Duodenal mucosa (tissue), 2 donors: ENCODE results near the gene CYLD.

Experiments used
- H3K27ac ChIP-seq: one replicate; pipeline ENCODE4 v1.7.0; 2013; ENCODE audit warnings: low read depth, low read length
- H3K27me3 ChIP-seq, 2 donors: one replicate each; pipeline ENCODE4 v1.7.0; 2013; ENCODE audit warnings: low read length in 2 of 2, control low read depth in 1 of 2; ENCODE audit not compliant: insufficient read depth in 2 of 2, control insufficient read depth in 1 of 2
- H3K36me3 ChIP-seq, 2 donors: one replicate each; pipeline ENCODE4 v1.7.0; 2013; ENCODE audit warnings: low read length in 2 of 2, control low read depth in 1 of 2; ENCODE audit not compliant: insufficient read depth in 2 of 2, control insufficient read depth in 1 of 2
- H3K4me1 ChIP-seq, 2 donors: one replicate each; pipeline ENCODE4 v1.7.0; 2013; ENCODE audit warnings: low read length in 2 of 2, control low read depth in 1 of 2; ENCODE audit not compliant: insufficient read depth in 2 of 2, control insufficient read depth in 1 of 2
- H3K4me3 ChIP-seq, 2 donors: one replicate each; pipeline ENCODE4 v1.7.0; 2013; ENCODE audit warnings: low read length in 2 of 2, low read depth in 1 of 2
- H3K9ac ChIP-seq, 2 donors: one replicate each; pipeline ENCODE4 v1.7.0; 2013; ENCODE audit warnings: low read length in 2 of 2, low read depth in 1 of 2
- H3K9me3 ChIP-seq, 2 donors: one replicate each; pipeline ENCODE4 v1.7.0; 2013; ENCODE audit warnings: low read length in 2 of 2, control low read depth in 1 of 2; ENCODE audit not compliant: control insufficient read depth in 1 of 2

CYLD gene

GRCh38 chr16:50774405-50774804 is 32.5 kb downstream of the CYLD start:
- Histone ChIP-seq H3K36me3 (peaks cover 2 to 6% of the 10 kb centered on the region in 2 donors), H3K4me3 (no peak overlapping the region), H3K27me3 (no peaks in the 10 kb centered on the region), H3K4me1 (peaks cover 0 to 4% of the 10 kb centered on the region in 2 donors), H3K27ac (no peak overlapping the region), H3K9me3 (no peaks in the 10 kb centered on the region), H3K9ac (no peak overlapping the region)

DNA sequence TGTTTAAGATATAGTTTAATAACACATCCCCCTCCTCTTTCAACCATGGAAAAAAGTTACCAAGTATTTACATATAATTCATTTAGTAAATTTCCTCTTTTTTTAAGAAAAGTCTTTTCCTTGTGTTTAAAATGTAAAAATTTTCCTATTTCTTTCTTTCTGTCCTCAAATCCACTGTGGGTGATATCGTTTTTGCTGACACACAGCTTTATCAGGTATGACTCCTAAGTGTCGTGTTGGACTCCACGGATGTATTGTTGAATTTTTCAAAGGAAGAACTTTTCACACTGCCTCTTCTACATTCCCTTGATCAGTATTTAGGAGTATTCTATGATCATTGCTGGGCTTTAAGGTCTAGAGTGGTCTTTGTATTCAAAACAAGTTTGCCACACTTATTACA is 33.1 kb downstream of the CYLD start:
- H3K4me3 ChIP-seq = no peak overlapping the region
- H3K36me3 ChIP-seq = peaks cover 7 to 9% of the 10 kb centered on the region in 2 donors
- H3K9ac ChIP-seq = no peak overlapping the region
- no peaks in the 10 kb centered on the region for H3K9me3 ChIP-seq
- H3K27me3 ChIP-seq = no peaks in the 10 kb centered on the region
- H3K4me1 ChIP-seq = peaks cover 0 to 4% of the 10 kb centered on the region in 2 donors
- no peak overlapping the region for H3K27ac ChIP-seq

DNA sequence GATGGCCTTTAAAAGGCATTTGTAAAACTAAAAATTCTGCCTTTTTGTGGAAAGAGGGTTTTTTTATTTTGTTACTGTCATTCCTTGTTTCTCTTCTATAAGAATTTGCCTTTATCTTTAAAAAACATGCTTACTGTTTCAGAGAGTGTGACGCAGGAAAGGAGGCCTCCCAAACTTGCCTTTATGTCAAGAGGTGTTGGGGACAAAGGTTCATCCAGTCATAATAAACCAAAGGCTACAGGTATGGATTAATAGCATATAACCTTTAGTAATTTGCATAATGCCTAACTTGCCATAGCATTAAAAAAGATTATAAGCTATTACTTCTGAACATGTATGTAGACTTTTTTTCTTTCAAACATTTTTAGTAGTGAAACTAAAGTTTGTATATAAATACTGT is 34.2 kb downstream of the CYLD start:
- H3K27ac ChIP-seq = no peak overlapping the region
- H3K4me3 ChIP-seq = no peak overlapping the region
- H3K9ac ChIP-seq = no peak overlapping the region
- H3K9me3 ChIP-seq = no peaks in the 10 kb centered on the region
- H3K4me1 ChIP-seq = peaks cover 0 to 4% of the 10 kb centered on the region in 2 donors
- peaks cover 13 to 18% of the 10 kb centered on the region in 2 donors for H3K36me3 ChIP-seq
- H3K27me3 ChIP-seq = no peaks in the 10 kb centered on the region

DNA sequence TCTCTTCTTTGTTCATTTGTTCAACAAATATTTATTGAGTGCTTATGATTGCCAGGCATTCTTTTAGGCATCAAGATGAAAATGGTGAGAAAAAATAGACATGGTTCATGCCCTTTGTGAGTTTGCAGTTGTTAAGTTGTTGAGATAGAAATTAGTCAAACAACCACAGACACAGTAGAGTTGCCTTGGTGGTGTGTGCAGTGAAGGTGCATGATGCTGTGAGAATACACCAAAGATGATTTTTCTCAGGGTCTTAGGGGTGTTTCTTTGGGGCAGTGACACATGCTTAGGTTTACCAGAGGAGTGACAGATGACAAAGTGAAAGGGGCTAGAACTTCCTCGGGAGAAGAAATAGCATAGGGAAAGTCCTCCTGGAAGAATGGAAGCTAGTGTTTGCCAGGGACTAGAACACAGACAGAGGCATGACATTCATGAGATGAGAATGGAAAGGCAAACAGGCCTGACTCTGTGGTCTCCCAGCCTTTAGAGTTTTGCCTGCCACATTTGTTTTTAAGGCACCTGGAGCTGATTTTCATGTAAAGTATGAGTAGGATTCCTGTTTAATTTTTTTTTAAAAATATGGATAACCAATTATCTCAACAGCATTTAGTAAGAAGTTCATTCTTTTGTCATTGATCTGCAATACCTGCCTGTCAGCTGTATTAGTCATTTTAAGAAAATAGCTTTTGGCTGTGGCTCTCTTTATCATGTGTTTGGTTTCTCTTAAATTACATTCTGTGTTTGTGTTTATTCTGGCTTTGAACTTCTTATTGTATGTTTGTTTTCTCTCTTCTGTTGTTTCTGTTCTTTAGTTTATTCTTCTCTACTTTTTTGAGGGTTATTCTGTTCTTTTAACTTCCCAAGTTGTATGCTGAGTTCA is 36.6 kb downstream of the CYLD start:
- Histone ChIP-seq H3K27ac (no peak overlapping the region), H3K9ac (no peak overlapping the region), H3K4me3 (no peak overlapping the region), H3K9me3 (no peaks in the 10 kb centered on the region), H3K27me3 (no peaks in the 10 kb centered on the region), H3K36me3 (peaks cover 21 to 25% of the 10 kb centered on the region in 2 donors), H3K4me1 (peaks cover 0 to 4% of the 10 kb centered on the region in 2 donors)

DNA sequence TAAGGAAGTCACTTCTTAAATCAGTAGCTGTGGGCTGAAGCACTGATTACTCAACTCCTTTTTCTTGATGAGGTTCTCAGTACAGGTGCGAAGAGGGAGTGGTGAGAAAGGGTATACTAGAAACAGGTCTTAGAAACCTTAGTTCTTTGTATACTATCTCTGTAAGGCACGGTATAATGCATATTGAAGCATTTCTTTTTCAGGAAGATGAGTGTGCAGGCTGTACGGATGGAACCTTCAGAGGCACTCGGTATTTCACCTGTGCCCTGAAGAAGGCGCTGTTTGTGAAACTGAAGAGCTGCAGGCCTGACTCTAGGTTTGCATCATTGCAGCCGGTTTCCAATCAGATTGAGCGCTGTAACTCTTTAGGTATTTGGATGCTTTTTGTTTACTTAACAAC is 39.2 kb downstream of the CYLD start:
- Histone ChIP-seq H3K4me3 (no peak overlapping the region), H3K4me1 (no peaks in the 10 kb centered on the region), H3K9me3 (no peaks in the 10 kb centered on the region), H3K27me3 (no peaks in the 10 kb centered on the region), H3K36me3 (peaks cover 34 to 35% of the 10 kb centered on the region in 2 donors), H3K27ac (no peak overlapping the region), H3K9ac (no peak overlapping the region)

- H3K27me3 ChIP-seq = no peaks in the 10 kb centered on the region
- H3K36me3 ChIP-seq = peaks cover 34 to 35% of the 10 kb centered on the region in 2 donors
- no peaks in the 10 kb centered on the region for H3K9me3 ChIP-seq
- no peak overlapping the region for H3K9ac ChIP-seq
- H3K4me1 ChIP-seq = no peaks in the 10 kb centered on the region
- H3K4me3 ChIP-seq = no peak overlapping the region
- H3K27ac ChIP-seq = no peak overlapping the region
These were observed 39.6 kb downstream of the CYLD start for GRCh38 chr16:50781518-50781917.

DNA sequence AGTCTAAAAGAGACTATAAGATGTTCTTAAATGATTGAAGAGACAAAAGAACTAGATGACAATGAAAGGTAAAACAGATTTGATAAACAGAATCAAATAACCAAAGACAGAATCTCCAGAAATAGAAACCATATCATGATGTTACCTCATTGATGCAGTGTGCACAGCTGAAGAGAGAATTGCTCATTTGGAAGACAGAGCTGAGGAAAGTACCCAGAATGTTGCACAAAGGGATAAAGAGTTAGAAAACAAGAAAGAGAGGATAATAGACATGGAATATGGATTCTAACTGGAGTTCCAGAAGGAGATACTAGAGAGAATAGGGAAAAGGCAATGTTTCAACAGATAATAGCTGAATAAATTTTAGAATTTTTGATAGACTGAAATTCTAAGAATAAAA is 47.9 kb downstream of the CYLD start:
- Histone ChIP-seq H3K36me3 (peaks cover 16 to 31% of the 10 kb centered on the region in 2 donors), H3K4me1 (no peaks in the 10 kb centered on the region), H3K9me3 (no peaks in the 10 kb centered on the region), H3K27me3 (no peaks in the 10 kb centered on the region), H3K9ac (no peak overlapping the region), H3K27ac (no peak overlapping the region), H3K4me3 (no peak overlapping the region)

DNA sequence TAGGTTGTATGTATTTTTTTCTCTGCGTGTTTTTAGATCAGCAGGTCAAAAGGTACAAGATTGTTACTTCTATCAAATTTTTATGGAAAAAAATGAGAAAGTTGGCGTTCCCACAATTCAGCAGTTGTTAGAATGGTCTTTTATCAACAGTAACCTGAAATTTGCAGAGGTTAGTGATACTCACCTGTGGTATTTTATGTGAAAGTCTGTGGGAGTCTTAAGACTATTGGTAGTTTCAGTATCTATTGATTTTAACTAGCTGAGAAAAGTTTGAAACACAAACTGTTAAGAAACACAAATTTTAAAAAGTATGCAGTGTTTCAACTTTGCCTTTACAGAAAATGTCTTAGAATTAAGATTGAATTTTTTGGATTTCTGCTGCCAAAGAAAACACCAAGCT is 49.6 kb downstream of the CYLD start:
- H3K9me3 ChIP-seq = no peaks in the 10 kb centered on the region
- H3K36me3 ChIP-seq = peaks cover 24 to 40% of the 10 kb centered on the region in 2 donors
- no peaks in the 10 kb centered on the region for H3K27me3 ChIP-seq
- H3K9ac ChIP-seq = no peak overlapping the region
- no peak overlapping the region for H3K4me3 ChIP-seq
- H3K27ac ChIP-seq = no peak overlapping the region
- no peaks in the 10 kb centered on the region for H3K4me1 ChIP-seq

- Histone ChIP-seq H3K27me3 (no peaks in the 10 kb centered on the region), H3K9ac (no peak overlapping the region), H3K9me3 (no peaks in the 10 kb centered on the region), H3K4me3 (no peak overlapping the region), H3K27ac (no peak overlapping the region), H3K36me3 (peaks cover 26 to 49% of the 10 kb centered on the region in 2 donors), H3K4me1 (no peaks in the 10 kb centered on the region)
These were observed 54.9 kb downstream of the CYLD start for GRCh38 chr16:50796829-50797228.

GRCh38 chr16:50797456-50797855 is 55.6 kb downstream of the CYLD start:
- H3K27me3 ChIP-seq = no peaks in the 10 kb centered on the region
- H3K9ac ChIP-seq = no peak overlapping the region
- H3K36me3 ChIP-seq = peaks cover 26 to 46% of the 10 kb centered on the region in 2 donors
- no peaks in the 10 kb centered on the region for H3K9me3 ChIP-seq
- no peak overlapping the region for H3K27ac ChIP-seq
- H3K4me3 ChIP-seq = no peak overlapping the region
- H3K4me1 ChIP-seq = no peaks in the 10 kb centered on the region
